ENCODE data around the gene APP. TPM values are rescaled to one million over a fixed set of nuclear protein-coding genes. Genes with fewer than 3 reads are reported as not detected.

The APP gene
- total RNA-seq, 3 donors from 2014 or later (not counting 1 experiment from before 2014, with no cell fraction given), result 5.1 to 10.6 (median 7.8) TPM

DNA sequence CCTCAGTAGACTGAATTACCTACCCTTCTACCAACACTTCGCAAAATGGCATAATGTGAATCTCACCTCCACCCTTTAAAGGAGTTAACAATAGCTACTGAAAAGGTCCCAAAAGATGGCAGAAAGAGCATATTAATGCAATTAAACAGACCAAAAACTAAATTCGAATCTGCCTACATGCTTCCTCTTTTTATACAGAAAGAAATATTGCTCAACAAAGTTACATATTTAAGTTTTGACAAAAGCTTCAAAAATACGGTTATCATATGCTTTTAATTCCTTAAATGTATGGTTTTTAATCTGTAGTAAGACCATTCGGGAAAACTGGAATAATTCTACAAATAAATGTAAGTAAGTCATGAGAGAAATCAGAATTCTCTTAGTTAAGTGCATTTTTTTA lies 2.2 kb downstream of the APP start:
- Mint-ChIP-seq H3K4me3 (peak overlapping the region; percentile 84), H3K27me3 (ENCODE audit: low read depth in 2 of 2) (peaks cover 43 to 52% of the 10 kb centered on the region in 2 donors), H3K4me1 (peaks cover 20 to 27% of the 10 kb centered on the region in 2 donors), H3K9me3 (no peaks in the 10 kb centered on the region), H3K27ac (no peak overlapping the region), H3K36me3 (no peaks in the 10 kb centered on the region)
- Histone ChIP-seq H3K36me3 (ENCODE audit: control insufficient read depth, insufficient read depth, low read length) (no peaks in the 10 kb centered on the region), H3K27ac (ENCODE audit: low read length) (no peak overlapping the region), H3K9me3 (ENCODE audit: control insufficient read depth, insufficient read depth, low read length) (no peaks in the 10 kb centered on the region), H3K4me1 (ENCODE audit: control insufficient read depth, insufficient read depth, low read length) (peaks cover 22% of the 10 kb centered on the region), H3K27me3 (ENCODE audit: control insufficient read depth, insufficient read depth, low read length) (peaks cover 8% of the 10 kb centered on the region), H3K4me3 (ENCODE audit: low read length) (no peak overlapping the region)
- intact Hi-C loops (cut with micrococcal nuclease), result no loop called here
- DNase-seq, result no peak
- ATAC-seq, result no peak
- TF ChIP-seq CTCF (IDR thresholded peaks at IDR 0.05), result no peak
- 100% methylated on average over 1 of the region's 4 CpGs for WGBS (ENCODE audit: insufficient coverage)

GRCh38 chr21:26167593-26167992 lies 3.0 kb downstream of the APP start:
- WGBS (ENCODE audit: insufficient coverage), result 92% methylated on average over 8 of the region's 9 CpGs
- Mint-ChIP-seq H3K4me3 (no peak overlapping the region), H3K9me3 (no peaks in the 10 kb centered on the region), H3K27me3 (ENCODE audit: low read depth in 2 of 2) (peaks cover 44 to 52% of the 10 kb centered on the region in 2 donors), H3K27ac (no peak overlapping the region), H3K36me3 (no peaks in the 10 kb centered on the region), H3K4me1 (peaks cover 20 to 27% of the 10 kb centered on the region in 2 donors)
- DNase-seq (no peak), ATAC-seq (no peak)
- H3K36me3 ChIP-seq (ENCODE audit: control insufficient read depth, insufficient read depth, low read length), result no peaks in the 10 kb centered on the region
- no peak overlapping the region for H3K4me3 ChIP-seq (ENCODE audit: low read length)
- H3K27me3 ChIP-seq (ENCODE audit: control insufficient read depth, insufficient read depth, low read length), result peaks cover 8% of the 10 kb centered on the region
- peaks cover 22% of the 10 kb centered on the region for H3K4me1 ChIP-seq (ENCODE audit: control insufficient read depth, insufficient read depth, low read length)
- no peak for TF ChIP-seq CTCF (IDR thresholded peaks at IDR 0.05)
- H3K9me3 ChIP-seq (ENCODE audit: control insufficient read depth, insufficient read depth, low read length), result no peaks in the 10 kb centered on the region
- intact Hi-C loops (cut with micrococcal nuclease), result no loop called here
- no peak overlapping the region for H3K27ac ChIP-seq (ENCODE audit: low read length)

- DNase-seq, result no peak
- TF ChIP-seq CTCF (IDR thresholded peaks at IDR 0.05), result no peak
- 89% methylated on average over 5 of the region's 5 CpGs for WGBS (ENCODE audit: insufficient coverage)
- no peak for ATAC-seq
- H3K4me1 ChIP-seq (ENCODE audit: control insufficient read depth, insufficient read depth, low read length), result peaks cover 16% of the 10 kb centered on the region
- peaks cover 8% of the 10 kb centered on the region for H3K27me3 ChIP-seq (ENCODE audit: control insufficient read depth, insufficient read depth, low read length)
- Mint-ChIP-seq H3K9me3 (no peaks in the 10 kb centered on the region), H3K27me3 (ENCODE audit: low read depth in 2 of 2) (peaks cover 35 to 40% of the 10 kb centered on the region in 2 donors), H3K27ac (no peak overlapping the region), H3K4me3 (no peak overlapping the region), H3K4me1 (peaks cover 9 to 14% of the 10 kb centered on the region in 2 donors), H3K36me3 (no peaks in the 10 kb centered on the region)
- H3K27ac ChIP-seq (ENCODE audit: low read length), result no peak overlapping the region
- intact Hi-C loops (cut with micrococcal nuclease), result no loop called here
- H3K9me3 ChIP-seq (ENCODE audit: control insufficient read depth, insufficient read depth, low read length), result no peaks in the 10 kb centered on the region
- no peak overlapping the region for H3K4me3 ChIP-seq (ENCODE audit: low read length)
- no peaks in the 10 kb centered on the region for H3K36me3 ChIP-seq (ENCODE audit: control insufficient read depth, insufficient read depth, low read length)
These were observed 5.2 kb downstream of the APP start for GRCh38 chr21:26165331-26165730.

DNA sequence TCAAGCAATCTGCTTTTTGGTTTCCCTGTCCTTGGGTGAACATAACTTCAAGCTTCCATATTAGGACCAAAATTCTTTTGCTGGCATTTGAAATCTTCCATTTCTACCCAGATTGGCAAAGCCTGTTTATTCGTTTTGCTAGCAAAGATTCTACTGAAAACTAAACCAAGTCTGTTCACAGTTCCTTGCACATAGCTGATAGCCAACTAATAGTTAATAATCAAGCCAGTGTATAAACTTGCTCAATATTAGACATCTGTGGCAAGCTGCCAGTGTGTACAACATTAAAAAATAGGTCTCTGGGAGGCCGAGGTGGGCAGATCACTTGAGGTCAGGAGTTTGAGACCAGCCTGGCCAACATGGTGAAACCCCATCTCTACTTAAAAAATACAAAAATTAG lies 6.3 kb downstream of the APP start:
- Histone ChIP-seq H3K4me3 (ENCODE audit: low read length) (no peak overlapping the region), H3K4me1 (ENCODE audit: control insufficient read depth, insufficient read depth, low read length) (peaks cover 6% of the 10 kb centered on the region), H3K36me3 (ENCODE audit: control insufficient read depth, insufficient read depth, low read length) (no peaks in the 10 kb centered on the region), H3K9me3 (ENCODE audit: control insufficient read depth, insufficient read depth, low read length) (no peaks in the 10 kb centered on the region), H3K27ac (ENCODE audit: low read length) (no peak overlapping the region), H3K27me3 (ENCODE audit: control insufficient read depth, insufficient read depth, low read length) (peaks cover 8% of the 10 kb centered on the region)
- Mint-ChIP-seq H3K9me3 (no peaks in the 10 kb centered on the region), H3K4me1 (peaks cover 8% of the 10 kb centered on the region in 2 donors), H3K27me3 (ENCODE audit: low read depth in 2 of 2) (peaks cover 29 to 40% of the 10 kb centered on the region in 2 donors), H3K36me3 (no peaks in the 10 kb centered on the region), H3K4me3 (no peak overlapping the region), H3K27ac (no peak overlapping the region)
- ATAC-seq (no peak), DNase-seq (no peak)
- WGBS (ENCODE audit: insufficient coverage), result 93% methylated on average over 2 of the region's 2 CpGs
- no peak for TF ChIP-seq CTCF (IDR thresholded peaks at IDR 0.05)
- intact Hi-C loops (cut with micrococcal nuclease), result no loop called here
